ENCODE results near the gene PAWR. TPM values are rescaled to one million over a fixed set of nuclear protein-coding genes. Genes with fewer than 3 reads are reported as not detected.

PAWR gene
- total RNA-seq, 1 experiment from 2014 or later = 83.2 TPM

DNA sequence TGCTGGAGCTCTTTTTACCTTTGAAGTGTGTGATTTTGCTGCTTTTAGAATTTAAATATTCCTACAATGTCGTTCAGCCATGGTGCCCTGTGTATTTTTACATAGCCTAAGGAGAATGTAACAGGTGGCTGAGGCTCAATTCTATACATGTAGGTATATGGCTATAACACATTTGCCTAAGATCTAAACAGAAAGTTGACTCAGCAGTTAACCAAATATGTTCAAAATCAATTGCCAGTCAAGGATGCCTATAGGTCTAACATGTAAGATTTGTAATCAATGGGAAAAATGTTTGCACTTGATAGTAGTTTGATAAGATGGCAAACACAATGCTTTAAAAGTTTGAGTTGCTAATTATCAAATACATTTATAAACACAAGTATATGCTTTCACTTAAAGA is 8.2 kb downstream of the PAWR start:
- Histone ChIP-seq H4K20me1 (ENCODE audit: insufficient read depth, low read depth, low read length) (peaks cover 31% of the 10 kb centered on the region; the same call in 1 of the 2 replicates), H3K27ac (ENCODE audit: low read length) (peak overlapping the region; percentile 48), H3K4me1 (ENCODE audit: low read length) (peaks cover 97% of the 10 kb centered on the region), H3K9me2 (replicated peaks; ENCODE audit: insufficient read depth, low read length) (no peaks in the 10 kb centered on the region), H2AFZ (ENCODE audit: low read length) (no peak overlapping the region), H3K4me3 (ENCODE audit: low read length) (no peak overlapping the region), H3K27me3 (ENCODE audit: low read length) (no peaks in the 10 kb centered on the region), H3K9me3 (ENCODE audit: low read length) (no peaks in the 10 kb centered on the region), H3K79me2 (ENCODE audit: low read length) (peaks cover 100% of the 10 kb centered on the region), H3K4me2 (ENCODE audit: low read depth, low read length, poor library complexity, severe bottlenecking) (peak overlapping the region; percentile 37), H3K9ac (ENCODE audit: low read length) (no peak overlapping the region), H3K36me3 (ENCODE audit: insufficient read depth, low read length) (0 out of 2 replicates have a peak, but pooled peaks cover 5% of the 10 kb centered on the region)
- no peak for DNase-seq

DNA sequence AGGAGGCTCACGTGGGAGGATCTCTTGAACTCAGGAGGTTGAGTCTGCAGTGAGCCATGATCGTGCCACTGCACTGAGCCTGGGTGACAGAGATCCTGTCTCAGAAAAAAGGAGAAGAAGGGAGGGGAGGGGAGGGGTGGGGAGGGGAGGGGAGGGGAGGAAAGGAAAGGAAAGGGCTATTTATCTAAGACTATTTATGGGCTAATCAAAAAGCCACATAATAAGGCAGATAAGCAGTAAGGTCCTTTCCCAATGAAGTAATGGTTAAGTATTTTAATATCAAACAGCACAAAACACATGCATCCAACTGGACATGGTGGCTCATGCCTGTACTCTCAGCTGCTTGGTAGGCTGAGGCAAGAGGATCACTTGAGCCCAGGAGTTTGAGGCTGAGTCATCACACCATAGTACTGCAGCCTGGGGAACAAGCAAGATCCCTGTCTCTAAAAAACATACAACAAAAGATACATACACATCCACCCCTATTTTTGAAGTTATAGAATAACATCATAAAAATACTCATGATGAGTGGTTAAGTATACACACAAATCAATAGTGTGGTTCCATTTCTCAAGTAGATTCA is 9.7 kb downstream of the PAWR start:
- no peak overlapping the region for H3K9ac ChIP-seq (ENCODE audit: low read length)
- H2AFZ ChIP-seq (ENCODE audit: low read length) = no peak overlapping the region
- H3K9me2 ChIP-seq (replicated peaks; ENCODE audit: insufficient read depth, low read length) = no peaks in the 10 kb centered on the region
- peaks cover 7% of the 10 kb centered on the region; the same call in 1 of the 2 replicates for H3K36me3 ChIP-seq (ENCODE audit: insufficient read depth, low read length)
- no peaks in the 10 kb centered on the region for H3K27me3 ChIP-seq (ENCODE audit: low read length)
- H3K4me2 ChIP-seq (ENCODE audit: low read depth, low read length, poor library complexity, severe bottlenecking) = peak overlapping the region; percentile 37
- H4K20me1 ChIP-seq (ENCODE audit: insufficient read depth, low read depth, low read length) = peaks cover 19% of the 10 kb centered on the region; the same call in 1 of the 2 replicates
- no peak overlapping the region for H3K4me3 ChIP-seq (ENCODE audit: low read length)
- peaks cover 100% of the 10 kb centered on the region for H3K79me2 ChIP-seq (ENCODE audit: low read length)
- no peak for DNase-seq
- H3K4me1 ChIP-seq (ENCODE audit: low read length) = peaks cover 92% of the 10 kb centered on the region
- 0 out of 2 replicates have a peak overlapping the region, but pooled peaks have one; percentile 48 for H3K27ac ChIP-seq (ENCODE audit: low read length)
- no peaks in the 10 kb centered on the region for H3K9me3 ChIP-seq (ENCODE audit: low read length)

DNA sequence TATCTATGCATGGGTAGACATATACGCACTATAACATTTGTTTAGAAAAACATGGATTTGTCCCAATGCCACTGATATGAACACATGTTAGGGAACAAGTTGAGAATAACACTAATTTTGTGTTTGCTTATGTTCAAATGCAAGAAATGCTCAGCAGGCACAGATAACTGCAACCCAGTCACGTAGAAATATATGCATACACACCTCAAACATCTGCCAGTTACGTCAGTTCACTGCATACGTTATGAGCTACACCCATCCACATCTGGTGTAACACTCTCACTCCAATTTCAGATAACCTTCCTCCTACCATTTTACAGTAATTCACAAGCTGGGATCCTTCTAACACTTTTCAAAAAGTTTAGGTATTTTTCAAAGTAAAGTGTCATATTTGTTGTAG is 10.7 kb downstream of the PAWR start:
- Histone ChIP-seq H3K9ac (ENCODE audit: low read length) (no peak overlapping the region), H3K27me3 (ENCODE audit: low read length) (no peaks in the 10 kb centered on the region), H3K36me3 (ENCODE audit: insufficient read depth, low read length) (peaks cover 13% of the 10 kb centered on the region; the same call in 1 of the 2 replicates), H3K27ac (ENCODE audit: low read length) (no peak overlapping the region), H2AFZ (ENCODE audit: low read length) (no peak overlapping the region), H3K4me3 (ENCODE audit: low read length) (no peak overlapping the region), H3K9me2 (replicated peaks; ENCODE audit: insufficient read depth, low read length) (no peaks in the 10 kb centered on the region), H3K9me3 (ENCODE audit: low read length) (no peaks in the 10 kb centered on the region), H3K4me2 (ENCODE audit: low read depth, low read length, poor library complexity, severe bottlenecking) (peak overlapping the region; percentile 14), H4K20me1 (ENCODE audit: insufficient read depth, low read depth, low read length) (peaks cover 15% of the 10 kb centered on the region; the same call in 1 of the 2 replicates), H3K4me1 (ENCODE audit: low read length) (peaks cover 84% of the 10 kb centered on the region), H3K79me2 (ENCODE audit: low read length) (peaks cover 100% of the 10 kb centered on the region)
- DNase-seq = no peak

DNA sequence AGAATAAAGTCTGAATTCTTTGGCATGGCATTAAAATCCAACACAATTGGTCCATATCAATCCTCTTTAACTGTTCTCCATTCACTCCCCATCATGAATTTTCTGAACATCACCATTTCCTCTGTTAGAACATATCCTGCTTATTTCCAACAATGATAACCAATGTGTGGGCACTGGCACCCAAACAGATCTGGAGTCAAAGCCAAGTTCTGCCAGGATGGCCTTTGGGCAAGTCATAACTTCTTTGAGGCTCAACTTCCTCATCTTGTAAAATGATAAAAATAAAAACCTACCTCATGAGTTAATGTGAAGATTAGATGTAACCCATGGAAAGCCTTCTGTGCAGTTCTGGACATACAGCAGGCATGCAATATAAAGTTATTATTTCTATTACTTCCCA is 12.5 kb downstream of the PAWR start:
- Histone ChIP-seq H2AFZ (ENCODE audit: low read length) (no peak overlapping the region), H3K4me1 (ENCODE audit: low read length) (peaks cover 84% of the 10 kb centered on the region), H3K79me2 (ENCODE audit: low read length) (peaks cover 100% of the 10 kb centered on the region), H3K4me3 (ENCODE audit: low read length) (no peak overlapping the region), H3K9ac (ENCODE audit: low read length) (no peak overlapping the region), H3K27me3 (ENCODE audit: low read length) (no peaks in the 10 kb centered on the region), H4K20me1 (ENCODE audit: insufficient read depth, low read depth, low read length) (peaks cover 19% of the 10 kb centered on the region; the same call in 1 of the 2 replicates), H3K4me2 (ENCODE audit: low read depth, low read length, poor library complexity, severe bottlenecking) (no peak overlapping the region), H3K27ac (ENCODE audit: low read length) (0 out of 2 replicates have a peak overlapping the region, but pooled peaks have one; percentile 14), H3K9me2 (replicated peaks; ENCODE audit: insufficient read depth, low read length) (no peaks in the 10 kb centered on the region), H3K36me3 (ENCODE audit: insufficient read depth, low read length) (peaks cover 13% of the 10 kb centered on the region; the same call in 1 of the 2 replicates), H3K9me3 (ENCODE audit: low read length) (no peaks in the 10 kb centered on the region)
- DNase-seq = no peak

DNA sequence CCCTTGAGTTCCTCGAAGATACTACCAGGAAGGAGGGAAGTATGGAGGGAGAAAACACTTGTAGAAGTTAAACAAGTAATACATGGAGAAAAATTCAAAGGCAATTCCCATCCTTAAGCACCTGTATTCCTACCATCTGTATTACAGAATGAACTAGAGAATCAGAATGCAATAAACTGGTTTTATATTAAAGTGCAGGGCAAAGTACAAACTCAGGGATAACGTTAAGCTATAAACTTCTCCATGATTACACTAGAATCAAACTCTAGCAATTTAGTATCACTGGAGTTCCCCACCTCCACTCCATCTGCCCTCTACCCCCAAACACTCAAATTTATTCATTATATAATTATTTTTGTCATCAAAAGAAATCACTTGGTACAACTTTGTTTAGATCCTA is 13.1 kb downstream of the PAWR start:
- Histone ChIP-seq H3K36me3 (ENCODE audit: insufficient read depth, low read length) (peaks cover 13% of the 10 kb centered on the region; the same call in 1 of the 2 replicates), H3K9me2 (replicated peaks; ENCODE audit: insufficient read depth, low read length) (no peaks in the 10 kb centered on the region), H3K79me2 (ENCODE audit: low read length) (peaks cover 100% of the 10 kb centered on the region), H3K4me2 (ENCODE audit: low read depth, low read length, poor library complexity, severe bottlenecking) (no peak overlapping the region), H2AFZ (ENCODE audit: low read length) (no peak overlapping the region), H4K20me1 (ENCODE audit: insufficient read depth, low read depth, low read length) (peaks cover 15% of the 10 kb centered on the region; the same call in 1 of the 2 replicates), H3K27ac (ENCODE audit: low read length) (no peak overlapping the region), H3K4me1 (ENCODE audit: low read length) (peaks cover 82% of the 10 kb centered on the region), H3K27me3 (ENCODE audit: low read length) (no peaks in the 10 kb centered on the region), H3K4me3 (ENCODE audit: low read length) (no peak overlapping the region), H3K9ac (ENCODE audit: low read length) (no peak overlapping the region), H3K9me3 (ENCODE audit: low read length) (no peaks in the 10 kb centered on the region)
- DNase-seq = no peak

DNA sequence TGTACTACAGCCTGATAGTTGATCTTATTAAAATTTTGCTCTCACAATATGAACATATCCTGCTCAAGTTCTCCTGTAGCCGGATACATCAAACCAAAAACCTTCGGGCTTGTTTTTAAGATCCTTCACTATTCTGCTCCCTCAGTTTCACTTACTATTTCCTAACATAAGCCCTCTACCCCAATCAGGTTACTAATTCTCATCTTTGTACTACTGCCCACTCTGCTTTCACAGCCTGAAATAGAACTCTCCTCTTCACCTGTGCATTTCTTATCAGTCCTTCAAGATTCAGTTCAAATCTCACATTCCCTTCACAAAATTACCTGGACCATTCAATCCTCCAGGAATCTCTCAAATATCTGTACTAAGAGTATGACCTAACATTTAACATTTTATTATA is 14.2 kb downstream of the PAWR start:
- Histone ChIP-seq H3K27ac (ENCODE audit: low read length) (peak overlapping the region; percentile 31; the same call in 1 of the 2 replicates), H3K4me3 (ENCODE audit: low read length) (no peak overlapping the region), H2AFZ (ENCODE audit: low read length) (no peak overlapping the region), H4K20me1 (ENCODE audit: insufficient read depth, low read depth, low read length) (peaks cover 6% of the 10 kb centered on the region; the same call in 1 of the 2 replicates), H3K79me2 (ENCODE audit: low read length) (peaks cover 100% of the 10 kb centered on the region), H3K9me2 (replicated peaks; ENCODE audit: insufficient read depth, low read length) (no peaks in the 10 kb centered on the region), H3K9ac (ENCODE audit: low read length) (no peak overlapping the region), H3K4me2 (ENCODE audit: low read depth, low read length, poor library complexity, severe bottlenecking) (no peak overlapping the region), H3K4me1 (ENCODE audit: low read length) (peaks cover 79% of the 10 kb centered on the region), H3K9me3 (ENCODE audit: low read length) (no peaks in the 10 kb centered on the region), H3K36me3 (ENCODE audit: insufficient read depth, low read length) (peaks cover 13% of the 10 kb centered on the region; the same call in 1 of the 2 replicates), H3K27me3 (ENCODE audit: low read length) (no peaks in the 10 kb centered on the region)
- DNase-seq = no peak

DNA sequence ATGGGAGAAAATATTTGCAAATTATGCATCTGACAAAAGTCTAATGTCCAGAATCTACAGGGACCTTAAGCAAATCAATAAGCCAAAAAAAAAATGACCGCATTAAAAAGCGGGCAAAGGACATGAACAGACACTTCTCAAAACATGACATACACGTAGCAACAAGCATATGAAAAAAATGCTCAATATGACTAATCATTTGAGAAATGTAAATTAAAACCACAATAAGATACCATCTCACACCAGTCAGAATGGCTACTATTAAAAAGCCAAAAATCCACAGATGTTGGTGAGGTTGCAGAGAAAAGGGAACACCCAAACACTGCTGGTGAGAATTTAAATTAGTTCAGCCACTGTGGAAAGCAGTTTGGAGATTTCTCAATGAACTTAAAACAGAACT is 16.1 kb downstream of the PAWR start:
- Histone ChIP-seq H3K79me2 (ENCODE audit: low read length) (peaks cover 100% of the 10 kb centered on the region), H4K20me1 (ENCODE audit: insufficient read depth, low read depth, low read length) (peaks cover 4% of the 10 kb centered on the region; the same call in 1 of the 2 replicates)

DNA sequence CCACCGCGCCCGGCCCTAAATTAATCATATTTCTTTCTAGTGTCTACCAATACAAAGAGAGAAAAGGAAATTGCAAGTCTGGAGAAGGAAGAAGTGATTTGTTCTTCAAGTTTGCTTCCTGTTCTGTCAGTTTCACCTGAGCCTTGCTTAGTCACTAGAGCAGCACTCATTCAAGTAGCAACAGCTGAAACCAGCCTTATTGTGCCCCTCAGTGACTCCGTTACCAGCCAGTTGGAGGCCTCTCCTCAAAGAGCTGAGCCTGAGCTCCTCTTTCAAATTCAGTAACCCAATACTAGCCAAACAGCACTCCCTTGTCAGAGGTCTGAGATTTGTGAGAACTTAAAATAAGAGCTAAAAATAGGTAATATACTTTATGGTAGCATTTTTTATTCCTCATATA is 17.4 kb downstream of the PAWR start:
- peaks cover 75% of the 10 kb centered on the region for H3K4me1 ChIP-seq (ENCODE audit: low read length)
- H4K20me1 ChIP-seq (ENCODE audit: insufficient read depth, low read depth, low read length) = peaks cover 4% of the 10 kb centered on the region; the same call in 1 of the 2 replicates
- no peak overlapping the region for H3K9ac ChIP-seq (ENCODE audit: low read length)
- H3K9me3 ChIP-seq (ENCODE audit: low read length) = no peaks in the 10 kb centered on the region
- DNase-seq = peak; percentile 75
- H3K79me2 ChIP-seq (ENCODE audit: low read length) = peaks cover 100% of the 10 kb centered on the region
- no peaks in the 10 kb centered on the region for H3K27me3 ChIP-seq (ENCODE audit: low read length)
- no peak overlapping the region for H3K4me3 ChIP-seq (ENCODE audit: low read length)
- peaks cover 20% of the 10 kb centered on the region for H3K36me3 ChIP-seq (ENCODE audit: insufficient read depth, low read length)
- no peak overlapping the region for H2AFZ ChIP-seq (ENCODE audit: low read length)
- H3K4me2 ChIP-seq (ENCODE audit: low read depth, low read length, poor library complexity, severe bottlenecking) = peak overlapping the region; percentile 43
- H3K27ac ChIP-seq (ENCODE audit: low read length) = peak overlapping the region; percentile 72
- no peaks in the 10 kb centered on the region for H3K9me2 ChIP-seq (replicated peaks; ENCODE audit: insufficient read depth, low read length)

More for the DNA sequence above, 16.1 kb downstream of the PAWR start:
- no peak overlapping the region for H3K4me3 ChIP-seq (ENCODE audit: low read length)
- peaks cover 13% of the 10 kb centered on the region; the same call in 1 of the 2 replicates for H3K36me3 ChIP-seq (ENCODE audit: insufficient read depth, low read length)
- peak overlapping the region; percentile 72; the same call in 1 of the 2 replicates for H3K27ac ChIP-seq (ENCODE audit: low read length)
- no peaks in the 10 kb centered on the region for H3K27me3 ChIP-seq (ENCODE audit: low read length)
- no peak overlapping the region for H2AFZ ChIP-seq (ENCODE audit: low read length)
- no peak overlapping the region for H3K9ac ChIP-seq (ENCODE audit: low read length)
- H3K9me2 ChIP-seq (replicated peaks; ENCODE audit: insufficient read depth, low read length) = no peaks in the 10 kb centered on the region
- DNase-seq = no peak
- no peaks in the 10 kb centered on the region for H3K9me3 ChIP-seq (ENCODE audit: low read length)
- peaks cover 79% of the 10 kb centered on the region for H3K4me1 ChIP-seq (ENCODE audit: low read length)
- H3K4me2 ChIP-seq (ENCODE audit: low read depth, low read length, poor library complexity, severe bottlenecking) = no peak overlapping the region

All from Karpas-422 (cell line).